ENCODE data around the gene SULT1E1. TPM values are rescaled to one million over a fixed set of nuclear protein-coding genes. Genes with fewer than 3 reads are reported as not detected.
"Not testable (repeated sequence)": the region's sequence is repeated elsewhere in the genome, so short reads cannot be mapped to it uniquely, and the experiment has no call there.

Gene SULT1E1
- total RNA-seq, 2 experiments from 2014 or later, result not detected

DNA sequence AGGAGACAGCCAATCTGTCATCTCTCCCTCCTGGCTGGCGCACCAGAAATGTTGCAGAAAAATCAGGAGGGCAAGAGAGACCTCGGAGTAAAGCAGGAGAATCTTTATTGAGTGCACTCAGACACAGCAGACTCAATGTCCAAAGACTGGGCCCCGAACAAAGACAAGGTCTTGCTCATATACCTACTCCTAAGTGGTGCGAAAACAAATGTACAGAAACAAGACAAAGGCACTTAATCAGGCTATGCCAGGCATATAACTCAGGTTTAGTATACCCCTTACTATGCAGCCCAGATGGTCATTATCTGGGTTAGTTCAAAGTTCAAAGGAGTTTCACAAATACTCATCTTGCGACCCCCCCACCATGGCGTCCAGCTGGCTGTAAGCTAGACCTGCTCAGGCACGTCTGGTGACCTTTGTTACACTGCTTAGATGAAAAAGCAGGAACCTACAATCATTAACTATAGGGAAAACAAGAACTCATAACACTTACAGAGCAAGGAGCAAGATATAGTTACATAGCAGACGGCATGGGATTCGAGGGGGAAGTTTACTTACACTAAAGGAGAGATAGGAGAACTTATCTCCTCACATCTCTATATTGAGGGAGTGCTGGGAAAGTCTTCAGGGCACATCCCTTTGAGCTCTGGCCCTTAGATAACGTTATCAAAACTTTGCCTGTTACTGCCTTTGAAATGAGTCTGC, 27.5 kb downstream of the SULT1E1 start:
- POLR2A ChIA-PET, result no interaction called here
- H3K36me3 Mint-ChIP-seq (ENCODE audit: low read depth), result no peaks in the 10 kb centered on the region
- no peak overlapping the region for H3K4me3 Mint-ChIP-seq
- DNase-seq, result no peak
- H3K27ac Mint-ChIP-seq, result no peak overlapping the region
- no peaks in the 10 kb centered on the region for H3K27me3 Mint-ChIP-seq
- CTCF ChIA-PET, result no interaction called here
- peaks cover 3% of the 10 kb centered on the region for H3K9me3 Mint-ChIP-seq
- peaks cover 15% of the 10 kb centered on the region for H3K4me1 Mint-ChIP-seq

DNA sequence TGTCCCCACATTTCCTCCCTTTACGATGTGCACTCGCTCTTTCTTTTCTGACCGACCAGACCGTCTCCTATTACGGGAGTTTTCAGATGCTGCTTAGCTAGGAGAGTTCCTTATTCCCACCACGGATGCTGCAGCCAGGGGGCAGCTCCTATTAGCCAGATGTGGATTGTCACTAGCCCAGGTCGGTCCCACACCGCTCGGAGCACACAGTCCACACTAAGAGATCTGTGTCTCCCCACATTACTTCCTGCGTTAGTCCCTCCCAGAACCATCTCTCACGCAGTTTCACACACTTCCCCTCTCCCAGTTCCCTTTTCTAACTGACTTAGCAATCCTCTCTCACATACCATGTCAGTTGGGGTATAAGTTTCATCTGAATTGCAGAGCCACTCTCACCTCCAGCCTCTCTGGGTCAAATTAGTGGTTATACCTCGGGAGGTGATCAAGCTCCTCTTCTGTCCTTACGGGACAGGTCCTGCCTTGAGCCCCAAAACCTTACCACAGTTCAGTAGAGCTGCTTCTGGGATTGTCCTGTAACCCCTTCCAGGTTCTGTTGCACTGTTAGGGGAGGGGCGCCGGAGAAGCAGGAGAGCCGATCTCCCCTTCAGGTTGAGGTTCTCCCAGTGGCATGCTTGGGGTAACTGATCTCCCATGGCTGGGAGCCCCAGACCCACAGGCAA, 28.2 kb downstream of the SULT1E1 start:
- ChIA-PET CTCF (no interaction called here), POLR2A (interaction anchor here (0.6 kb wide), 1 partner anchor 34 kb away, joined by 3 read pairs; no protein-coding TSS in a partner anchor)
- H3K36me3 Mint-ChIP-seq (ENCODE audit: low read depth), result no peaks in the 10 kb centered on the region
- peak overlapping the region; percentile 58 for H3K4me3 Mint-ChIP-seq
- H3K27ac Mint-ChIP-seq, result peak overlapping the region; percentile 81
- DNase-seq, result no peak
- H3K27me3 Mint-ChIP-seq, result no peaks in the 10 kb centered on the region
- peaks cover 3% of the 10 kb centered on the region for H3K9me3 Mint-ChIP-seq
- H3K4me1 Mint-ChIP-seq, result peaks cover 15% of the 10 kb centered on the region

DNA sequence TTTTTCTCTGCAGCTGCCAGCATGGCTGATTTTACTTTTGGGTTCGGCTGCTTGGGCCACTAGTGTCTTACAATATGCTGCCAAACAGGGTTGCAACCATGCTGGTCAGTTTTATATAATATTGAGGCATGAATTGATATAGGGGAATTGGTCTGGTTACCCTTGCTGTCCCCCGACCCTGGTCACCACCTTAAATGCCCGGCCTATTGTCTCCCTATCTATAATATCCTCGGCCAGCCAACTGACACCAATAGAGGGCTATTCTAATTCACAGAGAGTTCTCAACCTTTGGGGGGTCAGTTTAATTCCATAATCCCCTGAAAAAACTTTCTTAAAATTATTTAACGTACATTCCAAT, 28.7 kb downstream of the SULT1E1 start:
- Mint-ChIP-seq H3K27me3 (no peaks in the 10 kb centered on the region), H3K9me3 (peaks cover 3% of the 10 kb centered on the region), H3K27ac (peak overlapping the region; percentile 81), H3K4me1 (peaks cover 13% of the 10 kb centered on the region), H3K36me3 (ENCODE audit: low read depth) (no peaks in the 10 kb centered on the region), H3K4me3 (peak overlapping the region; percentile 58)
- POLR2A ChIA-PET, result interaction anchor here (0.6 kb wide), 1 partner anchor 33 kb away, joined by 3 read pairs; no protein-coding TSS in a partner anchor
- no peak for DNase-seq
- CTCF ChIA-PET, result no interaction called here

DNA sequence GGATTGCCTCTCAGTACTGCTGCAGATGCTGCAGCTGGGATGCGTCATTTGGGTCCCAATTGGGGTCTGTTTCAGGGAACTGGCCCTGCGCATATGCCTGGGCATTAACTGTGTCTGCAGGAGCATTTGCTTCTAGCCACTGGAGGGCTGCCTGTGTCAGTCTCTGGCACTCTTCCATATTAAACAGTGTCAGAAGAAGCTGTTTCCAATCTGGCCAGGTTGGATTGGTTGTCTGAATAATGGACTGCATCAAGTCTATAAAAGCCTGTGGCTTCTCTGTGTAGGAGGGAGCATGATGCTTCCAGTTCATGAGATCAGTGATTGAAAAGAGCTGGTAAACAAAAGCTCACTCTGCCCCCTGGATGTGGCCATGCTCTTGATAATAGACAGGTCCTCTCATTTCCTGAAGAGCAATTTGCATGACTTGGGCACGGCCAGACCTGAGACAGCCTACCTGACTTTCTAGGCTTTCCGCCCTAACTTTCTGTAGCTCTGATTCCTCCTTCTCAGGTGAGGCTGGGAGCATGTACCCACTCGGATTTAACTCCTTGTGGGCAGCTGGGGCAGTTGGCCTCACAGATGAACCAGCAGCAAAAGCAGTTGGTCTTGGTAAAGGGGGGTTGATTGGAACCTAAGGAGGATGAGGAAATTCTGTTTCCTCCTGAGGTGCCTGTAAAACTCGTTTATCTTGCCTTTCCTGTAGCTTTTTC, 29.2 kb downstream of the SULT1E1 start:
- no peak for DNase-seq

DNA sequence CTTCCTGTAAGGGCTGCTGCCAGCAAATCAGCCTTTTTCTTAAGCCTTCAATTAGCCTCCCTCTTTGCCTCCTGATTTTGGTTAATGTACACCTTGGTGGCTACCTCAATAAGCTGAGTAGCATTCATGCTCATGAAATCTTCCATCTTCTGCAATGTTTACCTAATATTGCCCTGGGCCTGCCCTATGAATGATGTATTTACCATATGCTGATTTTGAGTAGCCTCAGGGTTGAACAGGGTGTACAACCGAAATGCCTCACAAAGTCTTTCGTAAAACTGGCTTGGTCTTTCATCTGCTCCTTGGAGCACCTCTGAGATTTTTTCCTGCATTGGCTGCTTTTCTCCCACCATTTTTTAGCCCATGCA, 29.8 kb downstream of the SULT1E1 start:
- H3K36me3 Mint-ChIP-seq (ENCODE audit: low read depth), result no peaks in the 10 kb centered on the region
- H3K27ac Mint-ChIP-seq, result no peak overlapping the region
- H3K9me3 Mint-ChIP-seq, result peaks cover 3% of the 10 kb centered on the region
- CTCF ChIA-PET, result no interaction called here
- no peak overlapping the region for H3K4me3 Mint-ChIP-seq
- peaks cover 13% of the 10 kb centered on the region for H3K4me1 Mint-ChIP-seq
- no peaks in the 10 kb centered on the region for H3K27me3 Mint-ChIP-seq
- no peak for DNase-seq
- POLR2A ChIA-PET, result no interaction called here

More for the DNA sequence above, 29.2 kb downstream of the SULT1E1 start:
- Mint-ChIP-seq H3K9me3 (peaks cover 3% of the 10 kb centered on the region), H3K27ac (no peak overlapping the region), H3K27me3 (no peaks in the 10 kb centered on the region), H3K36me3 (ENCODE audit: low read depth) (no peaks in the 10 kb centered on the region), H3K4me3 (no peak overlapping the region), H3K4me1 (peaks cover 13% of the 10 kb centered on the region)
- CTCF ChIA-PET, result no interaction called here
- POLR2A ChIA-PET, result interaction anchor here (0.6 kb wide), 1 partner anchor 33 kb away, joined by 3 read pairs; no protein-coding TSS in a partner anchor

DNA sequence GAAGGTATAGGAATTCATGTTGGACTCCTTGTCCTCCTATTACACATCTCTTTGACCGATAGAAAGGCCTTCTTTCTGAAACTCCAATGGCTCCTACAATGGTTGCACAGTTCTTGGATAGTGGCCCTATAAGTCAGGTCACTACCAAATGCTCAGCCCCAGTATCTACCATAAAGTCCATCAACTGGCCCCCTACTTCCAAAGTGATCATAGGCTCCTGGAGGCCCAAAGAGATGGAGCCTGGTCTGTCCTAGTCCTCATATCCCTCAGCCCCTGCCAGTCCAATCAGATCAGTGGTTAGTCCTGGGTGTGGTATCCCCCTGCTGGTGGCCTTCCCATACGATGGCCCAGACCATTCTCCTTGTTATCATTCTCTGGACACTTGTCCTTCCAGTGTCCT, 30.3 kb downstream of the SULT1E1 start:
- Mint-ChIP-seq H3K27me3 (no peaks in the 10 kb centered on the region), H3K4me1 (peaks cover 13% of the 10 kb centered on the region), H3K9me3 (peaks cover 3% of the 10 kb centered on the region), H3K4me3 (no peak overlapping the region), H3K27ac (no peak overlapping the region), H3K36me3 (ENCODE audit: low read depth) (no peaks in the 10 kb centered on the region)
- no peak for DNase-seq
- ChIA-PET POLR2A (no interaction called here), CTCF (no interaction called here)

DNA sequence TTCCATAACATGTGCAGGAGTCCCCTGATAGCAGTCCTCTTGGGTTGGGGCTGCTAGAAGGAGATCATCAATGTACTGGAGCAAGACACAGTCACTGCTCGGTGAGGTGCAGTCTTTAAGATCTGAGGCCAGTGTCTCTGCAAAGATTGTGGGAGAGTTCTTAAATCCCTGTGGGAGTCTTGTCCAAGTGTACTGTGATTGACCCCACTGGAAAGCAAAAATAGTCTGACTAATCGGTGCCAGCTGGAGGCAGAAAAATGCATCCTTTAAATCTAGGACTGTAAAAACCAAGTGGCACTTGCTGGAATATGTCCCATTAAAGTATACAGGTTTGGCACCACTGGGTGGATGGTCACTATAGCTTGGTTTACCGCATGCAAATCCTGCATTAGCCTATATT, 31.1 kb downstream of the SULT1E1 start:
- peaks cover 13% of the 10 kb centered on the region for H3K4me1 Mint-ChIP-seq
- ChIA-PET CTCF (no interaction called here), POLR2A (no interaction called here)

DNA sequence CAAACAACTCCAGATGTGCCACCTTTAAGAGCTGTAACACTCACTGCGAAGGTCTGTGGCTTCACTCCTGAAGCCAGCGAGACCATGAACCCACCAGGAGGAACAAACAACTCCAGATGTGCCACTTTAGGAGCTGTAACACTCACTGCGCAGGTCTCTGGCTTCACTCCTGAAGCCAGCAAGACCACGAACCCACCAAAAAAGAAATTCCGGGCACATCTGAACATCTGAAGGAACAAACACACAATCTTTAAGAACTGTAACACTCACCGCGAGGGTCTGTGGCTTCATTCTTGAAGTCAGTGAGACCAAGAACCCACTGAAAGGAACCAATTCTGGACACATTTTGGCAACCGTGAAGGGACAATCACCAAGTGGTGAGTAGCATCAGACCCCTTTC, 34.9 kb downstream of the SULT1E1 start:
- H3K27ac Mint-ChIP-seq; H3K4me3 Mint-ChIP-seq; H3K9me3 Mint-ChIP-seq; H3K27me3 Mint-ChIP-seq; H3K4me1 Mint-ChIP-seq; POLR2A ChIA-PET; H3K36me3 Mint-ChIP-seq (ENCODE audit: low read depth); DNase-seq: not testable (repeated sequence)
- CTCF ChIA-PET, result interaction anchor here (0.6 to 1.6 kb wide), 3 partner anchors 11 to 157 kb away, joined by 3 read pairs; no protein-coding TSS in a partner anchor

More for the DNA sequence above, 31.1 kb downstream of the SULT1E1 start:
- Mint-ChIP-seq H3K27me3 (no peaks in the 10 kb centered on the region), H3K9me3 (peaks cover 3% of the 10 kb centered on the region), H3K36me3 (ENCODE audit: low read depth) (no peaks in the 10 kb centered on the region), H3K4me3 (no peak overlapping the region), H3K27ac (no peak overlapping the region)
- DNase-seq, result no peak

DNA sequence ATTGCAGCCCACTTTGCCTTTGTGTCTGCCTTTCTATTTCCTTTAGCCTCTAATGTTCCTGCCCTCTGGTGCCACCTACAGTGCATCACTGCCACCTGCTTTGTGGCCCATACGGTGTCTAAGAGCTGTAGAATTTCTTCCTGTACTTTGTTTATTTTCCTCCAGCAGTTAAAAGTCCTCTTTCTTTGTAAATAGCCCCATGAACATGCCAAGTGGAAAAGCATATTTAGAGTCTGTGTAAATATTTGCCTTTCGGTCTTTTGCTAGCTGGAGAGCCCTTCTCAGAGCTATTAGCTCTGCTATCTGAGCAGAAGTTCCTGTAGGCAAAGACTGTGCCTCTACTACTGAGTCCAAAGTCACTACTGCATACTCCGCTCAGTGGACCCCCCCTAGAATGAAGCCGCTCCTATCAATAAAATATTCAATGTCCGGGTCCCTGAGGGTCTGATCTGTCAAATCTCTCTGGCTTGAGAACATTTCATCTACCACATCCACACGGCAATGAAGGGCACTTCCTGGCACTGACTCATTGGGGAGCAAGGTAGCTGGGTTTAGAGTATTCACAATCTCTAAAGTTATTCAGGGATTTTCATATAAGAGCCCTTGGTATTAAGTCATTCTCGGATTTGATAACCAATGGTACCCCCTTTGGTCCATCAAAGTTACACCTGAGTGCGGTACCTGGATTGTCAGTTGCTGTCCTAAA, 36.3 kb downstream of the SULT1E1 start:
- DNase-seq, result peak; percentile 69
- no peak overlapping the region for H3K4me3 Mint-ChIP-seq
- H3K36me3 Mint-ChIP-seq (ENCODE audit: low read depth), result no peaks in the 10 kb centered on the region
- POLR2A ChIA-PET, result no interaction called here
- no peaks in the 10 kb centered on the region for H3K27me3 Mint-ChIP-seq
- no peak overlapping the region for H3K27ac Mint-ChIP-seq
- CTCF ChIA-PET, result interaction anchor here (0.5 to 1.6 kb wide), 4 partner anchors 11 to 1587 kb away, joined by 3 to 6 read pairs (median 3); no protein-coding TSS in a partner anchor
- no peaks in the 10 kb centered on the region for H3K9me3 Mint-ChIP-seq
- H3K4me1 Mint-ChIP-seq, result peaks cover 6% of the 10 kb centered on the region

DNA sequence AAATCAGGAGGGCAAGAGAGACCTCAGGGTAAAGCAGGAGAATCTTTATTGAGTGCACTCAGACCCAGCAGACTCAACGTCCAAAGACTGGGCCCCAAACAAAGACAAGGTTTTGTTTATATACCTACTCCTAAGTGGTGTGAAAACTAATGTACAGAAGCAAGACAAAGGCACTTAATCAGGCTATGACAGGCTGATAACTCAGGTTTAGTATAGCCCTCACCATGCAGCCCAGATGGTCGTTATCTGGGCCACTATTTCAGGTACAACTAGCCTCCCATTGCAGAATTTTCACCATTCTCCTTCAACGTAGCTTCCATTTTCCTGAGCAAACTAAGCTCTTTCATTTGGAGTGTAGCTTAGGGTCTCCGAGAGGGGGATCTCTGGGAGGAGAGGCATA, 36.9 kb downstream of the SULT1E1 start:
- H3K9me3 Mint-ChIP-seq, result no peaks in the 10 kb centered on the region
- ChIA-PET POLR2A (no interaction called here), CTCF (interaction anchor here (1.0 to 1.3 kb wide), 2 partner anchors 10 to 11 kb away, joined by 3 to 6 read pairs; no protein-coding TSS in a partner anchor)
- no peaks in the 10 kb centered on the region for H3K36me3 Mint-ChIP-seq (ENCODE audit: low read depth)
- H3K4me1 Mint-ChIP-seq, result peaks cover 6% of the 10 kb centered on the region
- no peak overlapping the region for H3K4me3 Mint-ChIP-seq
- no peak overlapping the region for H3K27ac Mint-ChIP-seq
- no peaks in the 10 kb centered on the region for H3K27me3 Mint-ChIP-seq
- no peak for DNase-seq

DNA sequence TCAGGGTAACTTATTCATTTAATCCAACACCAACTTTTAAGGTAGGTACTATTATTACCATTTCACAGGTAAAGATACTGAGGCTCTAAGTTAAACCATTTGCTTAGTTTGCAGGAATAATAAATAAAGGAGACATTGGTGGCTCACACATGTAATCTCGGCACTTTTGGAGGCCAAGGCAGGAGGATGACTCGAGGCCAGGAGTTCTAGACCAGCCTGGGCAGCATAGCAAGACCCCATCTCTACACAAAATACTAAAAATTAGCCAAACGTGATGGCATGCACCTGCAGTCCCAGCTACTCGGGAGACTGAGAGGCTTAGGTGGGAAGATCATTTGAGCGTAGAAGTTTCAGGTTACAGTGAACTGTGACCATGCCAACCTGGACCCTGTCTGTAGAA, 37.7 kb downstream of the SULT1E1 start:
- Mint-ChIP-seq H3K36me3 (ENCODE audit: low read depth) (no peaks in the 10 kb centered on the region), H3K4me1 (peaks cover 6% of the 10 kb centered on the region), H3K27me3 (no peaks in the 10 kb centered on the region), H3K4me3 (no peak overlapping the region), H3K9me3 (no peaks in the 10 kb centered on the region), H3K27ac (no peak overlapping the region)
- ChIA-PET CTCF (no interaction called here), POLR2A (no interaction called here)
- DNase-seq, result no peak

DNA sequence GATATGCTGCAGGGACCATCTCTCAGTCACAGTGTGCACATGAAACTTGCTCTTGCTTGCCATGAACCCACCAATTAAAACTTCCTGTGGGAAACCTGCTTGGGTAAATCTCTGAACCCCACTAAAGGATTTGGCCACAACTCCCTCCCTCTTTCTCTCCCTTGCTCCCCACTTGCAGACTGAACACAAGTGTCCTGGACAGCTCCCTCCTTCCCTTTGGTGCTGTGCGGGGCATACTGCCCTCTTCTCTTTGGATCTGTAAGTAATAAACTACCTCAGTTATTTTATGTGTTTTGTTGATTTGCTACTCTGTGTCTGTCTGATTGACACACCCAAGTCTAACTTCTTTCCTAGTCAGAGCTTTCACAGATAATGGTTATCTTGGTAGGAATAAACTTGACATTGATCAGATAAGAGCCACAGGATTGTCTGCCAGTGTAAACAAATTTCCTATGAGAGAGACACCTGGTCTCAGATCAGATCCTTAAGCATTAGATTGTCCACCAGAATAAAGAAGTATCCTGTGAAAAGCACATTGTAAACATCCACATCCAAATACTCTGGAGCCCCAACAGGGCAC, 41.8 kb downstream of the SULT1E1 start:
- no peak for DNase-seq
- H3K9me3 Mint-ChIP-seq, result no peaks in the 10 kb centered on the region
- no peak overlapping the region for H3K4me3 Mint-ChIP-seq
- no peaks in the 10 kb centered on the region for H3K36me3 Mint-ChIP-seq (ENCODE audit: low read depth)
- ChIA-PET CTCF (no interaction called here), POLR2A (no interaction called here)
- H3K4me1 Mint-ChIP-seq, result no peaks in the 10 kb centered on the region
- no peak overlapping the region for H3K27ac Mint-ChIP-seq
- H3K27me3 Mint-ChIP-seq, result no peaks in the 10 kb centered on the region

Data from activated CD4-positive, alpha-beta T cell treated with anti-CD3 and anti-CD28 coated beads, Interleukin-2, amount 10 ng/mL, durations not matched to agents 7 days and 5 days (primary cell).